Stimulated activated naive CD4-positive, alpha-beta T cell (primary cell): ENCODE measurements around the gene PALM3.
"Not testable (repeated sequence)": the region's sequence is repeated elsewhere in the genome, so short reads cannot be mapped to it uniquely, and the experiment has no call there.

ENCODE experiments used
- DNase-seq, 6 experiments: peaks; one replicate each; lab custom pipeline; 2025; lab: John Stamatoyannopoulos, UW

Gene PALM3

DNA sequence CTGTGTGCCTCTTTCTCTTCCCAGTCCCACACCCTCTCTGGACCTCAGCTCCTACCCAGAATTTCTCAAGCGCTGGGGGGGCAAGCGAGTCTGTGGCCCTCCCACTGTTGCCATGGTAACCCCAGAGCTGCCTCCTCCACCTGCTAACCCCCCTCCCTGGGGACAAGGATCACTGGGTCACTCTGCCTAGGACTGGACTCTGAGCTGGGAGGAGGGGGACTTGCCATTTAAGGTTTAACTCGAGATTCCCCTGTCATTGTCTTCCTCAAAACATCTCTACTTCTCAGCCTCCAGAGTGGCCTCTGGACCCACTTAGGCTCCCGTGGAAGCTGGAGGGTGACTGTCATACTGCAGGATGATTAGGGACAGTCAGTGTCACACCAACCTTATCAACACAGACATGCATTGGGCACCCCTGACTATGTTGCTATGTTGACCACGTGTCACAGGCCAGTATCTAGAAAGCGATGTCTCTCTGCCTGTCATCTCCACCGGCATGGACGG is 2.2 kb downstream of the PALM3 start:
- DNase-seq: no peak

DNA sequence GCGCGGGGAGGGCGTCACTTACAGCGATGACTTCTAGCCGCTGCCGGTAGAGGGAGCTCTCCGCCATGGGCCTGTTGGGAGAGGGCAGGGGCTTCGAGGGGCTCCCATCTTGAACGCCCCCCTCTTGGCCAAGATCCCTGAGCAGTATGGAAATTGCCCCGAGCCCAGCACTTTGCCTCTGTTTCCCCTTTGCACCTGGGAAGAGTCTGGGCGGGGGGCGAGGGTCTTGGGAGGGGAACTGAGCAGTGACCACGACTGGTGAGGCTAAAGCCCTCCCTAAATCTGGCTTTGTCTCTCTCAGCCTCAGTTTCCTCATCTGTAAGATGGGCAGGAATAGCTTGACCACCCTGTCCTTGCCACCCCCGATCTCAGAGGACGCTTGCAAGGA is 2.8 kb downstream of the PALM3 start:
- DNase-seq: peak in 5 of 6 experiments; percentile 22 to 35 (median 30)

DNA sequence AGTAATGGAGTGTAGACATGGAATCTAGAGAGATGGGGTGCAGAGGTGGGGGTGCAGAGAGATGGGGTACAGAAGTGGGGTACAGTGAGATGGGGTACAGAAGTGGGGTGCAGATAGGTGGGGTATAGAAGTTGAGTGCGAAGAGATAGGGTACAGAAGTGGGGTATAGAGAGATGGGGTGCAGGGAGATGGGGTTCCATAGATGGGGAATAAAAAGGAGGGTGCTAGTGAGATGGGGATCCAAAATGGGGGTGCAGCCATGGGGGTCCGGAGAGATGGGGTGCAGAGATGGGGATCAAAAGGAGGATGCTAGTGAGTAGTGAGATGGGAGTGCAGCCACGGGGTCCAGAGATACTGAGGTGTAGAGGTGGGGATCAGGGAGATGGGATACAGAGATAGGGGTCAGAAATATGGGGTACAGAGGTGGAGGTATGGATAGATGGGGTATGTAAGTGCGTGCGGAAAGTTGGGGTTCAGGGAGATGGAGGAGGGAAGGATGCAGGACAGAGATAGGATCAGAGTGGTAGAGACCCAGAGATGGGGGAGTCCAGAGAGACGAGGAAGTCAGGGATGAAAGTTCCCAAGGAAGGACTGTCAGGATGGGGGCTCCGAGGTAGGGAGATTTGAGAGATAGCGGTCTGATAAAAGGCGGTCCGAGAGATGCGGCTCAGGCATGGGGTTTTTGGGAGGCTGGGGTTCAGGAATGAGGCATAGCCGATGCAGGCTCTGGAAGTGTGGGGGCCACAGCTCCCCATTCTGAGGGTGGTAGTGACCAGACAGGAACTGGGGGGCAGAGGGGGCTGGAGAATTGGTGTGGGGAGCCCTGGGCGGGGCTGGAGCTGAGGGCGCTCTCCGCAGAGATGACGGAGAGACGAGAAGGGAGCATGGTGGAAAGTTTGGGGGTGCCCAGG is 3.4 kb downstream of the PALM3 start:
- no peak for DNase-seq

- no peak for DNase-seq
These were observed 5.0 kb downstream of the PALM3 start for GRCh38 chr19:14056741-14057356.

DNA sequence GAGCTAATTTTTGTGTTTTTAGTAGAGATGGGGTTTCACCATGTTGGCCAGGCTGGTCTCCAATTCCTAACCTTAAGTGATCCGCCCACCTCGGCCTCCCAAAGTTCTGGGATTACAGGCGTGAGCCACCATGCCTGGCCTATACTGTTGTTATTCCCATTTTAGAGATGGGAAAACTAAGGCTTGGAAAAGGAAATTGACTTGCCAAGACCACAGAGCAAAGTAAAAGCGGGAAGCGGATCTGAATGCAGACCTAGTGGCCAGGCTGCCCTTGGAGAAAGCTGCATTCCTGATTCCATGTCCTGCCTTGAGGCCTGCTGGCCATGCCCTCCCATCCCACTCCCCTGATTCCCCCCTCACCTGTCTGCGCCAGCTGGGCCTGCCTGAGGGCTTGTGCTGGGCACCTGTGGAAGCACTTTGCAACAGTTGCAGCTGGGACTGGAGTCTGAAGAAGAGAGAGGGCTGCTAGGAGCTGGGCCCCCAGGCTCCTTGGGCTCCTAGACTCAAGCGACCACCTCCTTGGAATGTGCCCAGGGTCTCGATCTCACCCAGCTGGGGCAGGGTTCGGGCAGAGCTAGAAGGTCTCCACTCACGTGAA is 5.7 kb downstream of the PALM3 start:
- no peak for DNase-seq

GRCh38 chr19:14055396-14055795 is 6.5 kb downstream of the PALM3 start:
- DNase-seq: no peak

- no peak for DNase-seq
These were observed 7.2 kb downstream of the PALM3 start for GRCh38 chr19:14054721-14055120.

DNA sequence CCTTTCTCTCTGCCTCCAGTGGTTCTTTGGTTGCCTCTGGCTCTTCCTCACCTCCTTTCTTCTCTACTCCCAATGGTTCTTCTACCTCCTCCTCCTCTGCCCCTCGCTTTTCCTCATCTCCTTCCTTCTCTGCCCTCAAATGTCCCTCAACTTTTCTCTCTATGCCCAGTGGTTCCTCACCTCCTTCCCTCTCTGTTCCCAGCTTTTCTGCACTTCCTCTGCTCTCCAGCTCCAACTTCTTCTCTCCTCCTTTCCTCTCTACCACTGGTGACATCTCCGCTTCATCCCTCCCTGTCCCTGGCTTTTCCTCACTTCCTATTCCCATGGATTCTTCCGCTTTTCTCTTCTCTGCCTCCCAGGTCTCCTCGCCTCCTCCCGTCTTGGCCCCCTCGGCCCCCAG is 7.8 kb downstream of the PALM3 start:
- DNase-seq: no peak

GRCh38 chr19:14053500-14053899 is 8.4 kb downstream of the PALM3 start:
- DNase-seq: no peak

DNA sequence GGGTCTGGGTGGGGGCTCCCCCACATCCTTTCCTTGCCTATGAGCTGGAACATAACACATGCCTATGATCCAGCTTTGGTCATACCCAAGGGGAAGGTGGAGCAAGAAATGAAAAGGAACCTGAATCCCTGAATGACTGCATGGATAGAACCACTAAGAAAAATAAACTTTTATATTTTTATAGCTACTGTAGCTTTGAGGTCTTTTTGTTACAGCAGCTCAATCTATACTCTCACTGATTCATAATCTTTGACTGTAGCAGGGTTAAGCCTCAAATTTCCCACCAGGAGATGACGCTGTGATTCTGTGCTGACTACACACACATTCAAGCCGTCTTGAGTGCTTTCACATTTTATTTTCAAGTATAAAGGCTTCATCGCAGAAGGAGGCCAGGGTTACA is 8.8 kb downstream of the PALM3 start:
- no peak for DNase-seq

GRCh38 chr19:14052470-14052869 is 9.4 kb downstream of the PALM3 start:
- DNase-seq: no peak

DNA sequence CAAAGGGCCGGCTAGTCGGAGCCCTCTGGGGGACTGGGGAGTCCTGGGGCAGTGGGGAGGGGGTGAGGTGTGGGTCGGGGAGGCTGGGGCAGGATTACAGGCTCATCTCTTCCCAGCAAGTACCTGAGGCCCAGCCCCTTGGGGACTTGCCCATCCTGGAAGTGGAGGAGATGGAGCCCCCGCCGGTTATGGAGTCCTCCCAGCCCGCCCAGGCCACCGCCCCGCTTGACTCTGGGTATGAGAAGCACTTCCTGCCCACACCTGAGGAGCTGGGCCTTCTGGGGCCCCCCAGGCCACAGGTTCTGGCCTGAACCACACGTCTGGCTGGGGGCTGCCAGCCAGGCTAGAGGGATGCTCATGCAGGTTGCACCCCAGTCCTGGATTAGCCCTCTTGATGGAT is 9.9 kb downstream of the PALM3 start:
- no peak for DNase-seq

DNA sequence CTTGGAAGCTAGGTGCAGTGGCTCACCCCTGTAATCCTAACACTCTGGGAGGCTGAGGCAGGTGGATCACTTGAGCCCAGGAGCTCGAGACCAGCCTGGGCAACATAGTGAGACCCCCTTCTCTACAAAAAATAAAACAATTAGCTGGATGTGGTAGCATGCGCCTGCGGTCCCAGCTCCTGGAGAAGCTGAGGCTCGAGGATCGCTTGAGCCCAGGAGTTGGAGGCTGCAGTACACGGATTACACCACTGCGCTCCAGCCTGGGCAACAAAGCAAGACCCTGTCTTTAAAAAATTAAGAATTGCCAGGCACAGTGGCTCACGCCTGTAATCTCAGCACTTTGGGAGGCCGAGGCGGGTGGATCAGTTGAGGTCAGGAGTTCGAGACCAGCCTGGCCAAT is 10.9 kb downstream of the PALM3 start:
- not testable (repeated sequence) for DNase-seq

- no peak for DNase-seq
These were observed 11.4 kb downstream of the PALM3 start for GRCh38 chr19:14050512-14050911.

DNA sequence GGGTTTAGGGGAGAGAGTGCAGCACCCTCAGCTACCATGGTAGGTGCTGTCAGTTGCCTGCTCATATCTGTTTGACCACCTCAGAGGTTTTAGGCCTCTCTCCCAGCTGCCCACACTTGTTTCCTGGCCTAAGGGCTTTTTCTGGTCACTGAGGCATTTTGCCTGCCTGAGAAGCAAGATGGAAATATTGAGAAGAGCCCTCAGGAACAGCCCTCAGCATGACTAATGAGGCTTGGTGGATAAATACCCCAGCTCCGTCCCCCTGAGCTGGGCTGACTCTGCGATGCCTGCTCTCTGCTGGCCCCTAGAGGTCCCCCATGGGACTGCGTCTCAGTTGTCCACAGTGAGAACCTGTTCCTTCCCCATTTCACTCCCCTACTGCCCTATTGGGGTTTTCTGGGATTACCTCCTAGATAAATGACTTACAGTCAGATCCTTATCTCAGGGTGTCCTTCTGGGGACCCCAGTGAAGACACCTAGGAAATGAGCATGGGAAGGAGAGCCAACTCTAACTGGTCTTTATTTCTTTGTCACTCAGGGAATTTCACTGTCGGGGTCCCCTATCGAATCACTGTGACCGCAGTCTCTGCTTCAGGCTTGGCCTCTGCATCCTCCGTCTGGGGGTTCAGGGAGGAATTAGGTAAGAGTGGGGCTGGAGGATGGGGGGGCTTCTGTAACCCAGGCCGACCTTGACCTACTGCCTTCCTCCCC is 13.3 kb downstream of the PALM3 start:
- peak; percentile 25 to 78 (median 66) for DNase-seq

DNA sequence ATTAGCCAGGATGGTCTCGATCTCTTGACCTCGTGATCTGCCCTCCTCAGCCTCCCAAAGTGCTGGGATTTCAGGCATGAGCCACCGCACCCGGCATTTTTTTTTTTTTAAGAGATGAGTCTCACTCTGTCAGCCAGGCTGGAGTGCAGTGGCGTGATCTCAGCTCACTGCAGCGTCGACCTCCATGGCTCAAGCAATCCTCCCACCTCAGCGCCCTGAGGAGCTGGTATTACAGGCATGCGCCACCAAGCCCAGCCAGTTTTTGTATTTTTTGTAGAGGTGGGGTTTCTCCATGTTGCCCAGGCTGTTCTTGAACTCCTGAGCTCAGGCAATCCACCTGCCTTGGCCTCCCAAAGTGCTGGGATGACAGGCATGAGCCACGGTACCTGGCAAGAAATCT is 14.0 kb downstream of the PALM3 start:
- DNase-seq: not testable (repeated sequence)

DNA sequence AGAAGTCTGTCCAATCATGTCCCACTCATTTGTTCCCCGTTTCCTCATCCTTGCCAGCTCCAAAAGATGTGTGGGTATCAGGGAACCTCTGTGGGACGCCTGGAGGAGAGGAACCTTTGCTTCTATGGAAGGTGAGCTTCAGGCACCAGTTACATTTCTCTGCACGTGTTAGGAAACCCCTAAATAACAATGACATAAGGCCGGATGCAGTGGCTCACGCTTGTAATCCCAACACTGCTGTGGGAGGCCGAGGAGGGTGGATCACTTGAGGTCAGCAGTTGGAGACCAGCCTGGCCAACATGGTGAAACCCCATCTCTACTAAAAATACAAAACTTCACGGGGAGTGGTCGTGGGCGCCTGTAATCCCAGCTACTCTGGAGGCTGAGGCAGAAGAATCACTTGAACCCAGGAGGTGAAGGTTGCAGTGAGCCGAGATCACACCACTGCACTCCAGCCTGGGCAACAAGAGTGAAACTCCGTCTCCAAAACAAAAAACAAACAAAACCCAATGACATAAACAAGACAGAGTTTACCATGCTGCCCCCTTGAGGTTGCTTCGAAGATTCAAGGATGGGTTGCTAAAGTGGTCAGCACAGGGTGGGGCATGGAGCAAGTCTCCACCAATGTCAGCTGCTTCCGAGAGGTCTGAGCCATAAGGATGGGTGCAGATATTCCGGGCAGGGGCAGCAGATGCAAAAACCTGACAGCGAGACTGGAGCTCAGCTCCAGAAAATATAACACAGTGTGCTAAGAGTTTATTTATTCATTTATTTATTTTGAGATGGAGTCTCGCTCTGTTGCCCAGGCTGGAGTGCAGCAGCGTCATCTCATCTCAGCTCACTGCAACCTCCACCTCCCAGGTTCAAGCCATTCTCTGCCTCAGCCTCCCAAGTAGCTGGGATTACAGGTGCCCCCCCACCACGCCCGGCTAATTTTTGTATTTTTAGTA is 18.9 kb downstream of the PALM3 start:
- DNase-seq: peak in 3 of 6 experiments; percentile 14 to 32 (median 23)

DNA sequence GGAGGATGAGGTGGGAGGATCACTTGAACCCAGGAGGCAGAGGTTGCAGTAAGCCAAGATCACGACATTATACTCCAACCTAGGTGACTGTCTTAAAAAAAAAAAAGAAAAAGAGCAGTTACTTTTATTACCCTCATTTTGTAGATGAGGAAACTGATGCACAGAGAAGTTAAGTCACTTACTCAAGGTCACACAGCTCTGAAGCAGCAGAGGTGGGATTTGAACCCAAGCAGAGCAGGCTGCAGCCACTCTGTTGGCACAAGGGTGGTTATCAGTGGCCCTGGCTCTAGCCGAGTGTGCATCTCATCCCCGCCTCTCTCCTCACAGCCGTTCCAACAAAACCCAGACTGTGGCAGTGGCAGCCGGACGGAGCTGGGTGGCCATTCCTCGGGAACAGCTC is 22.7 kb downstream of the PALM3 start:
- no peak for DNase-seq

- no peak for DNase-seq
These were observed 26.2 kb downstream of the PALM3 start for GRCh38 chr19:14035706-14036105.

- DNase-seq: not testable (repeated sequence)
These were observed 26.7 kb downstream of the PALM3 start for GRCh38 chr19:14035159-14035558.

DNA sequence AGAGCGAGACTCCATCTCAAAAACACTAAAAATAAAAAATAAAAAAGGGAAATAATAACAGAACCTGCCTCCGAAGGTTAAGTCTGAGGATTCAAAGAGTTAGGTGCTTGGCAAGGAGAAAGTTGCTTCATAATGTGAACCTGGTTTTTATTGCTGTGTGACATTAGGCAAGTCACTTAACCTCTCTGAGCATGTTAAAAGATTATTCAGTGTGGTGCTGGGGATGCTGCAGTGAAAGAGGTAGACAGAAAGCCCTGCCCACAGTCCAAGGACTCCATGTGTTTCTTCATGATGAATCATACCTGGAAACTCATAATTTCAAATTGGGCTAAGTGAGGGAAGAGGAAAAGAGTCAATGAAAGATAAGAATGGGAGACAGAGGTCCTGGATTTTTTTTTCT is 27.9 kb downstream of the PALM3 start:
- DNase-seq: no peak
